ENCODE data around the gene VKORC1L1. TPM values are rescaled to one million over a fixed set of nuclear protein-coding genes. Genes with fewer than 3 reads are reported as not detected.
"Not testable (repeated sequence)": the region's sequence is repeated elsewhere in the genome, so short reads cannot be mapped to it uniquely, and the experiment has no call there.

Gene VKORC1L1
- total RNA-seq, 1 experiment from 2014 or later = 25.3 TPM

DNA sequence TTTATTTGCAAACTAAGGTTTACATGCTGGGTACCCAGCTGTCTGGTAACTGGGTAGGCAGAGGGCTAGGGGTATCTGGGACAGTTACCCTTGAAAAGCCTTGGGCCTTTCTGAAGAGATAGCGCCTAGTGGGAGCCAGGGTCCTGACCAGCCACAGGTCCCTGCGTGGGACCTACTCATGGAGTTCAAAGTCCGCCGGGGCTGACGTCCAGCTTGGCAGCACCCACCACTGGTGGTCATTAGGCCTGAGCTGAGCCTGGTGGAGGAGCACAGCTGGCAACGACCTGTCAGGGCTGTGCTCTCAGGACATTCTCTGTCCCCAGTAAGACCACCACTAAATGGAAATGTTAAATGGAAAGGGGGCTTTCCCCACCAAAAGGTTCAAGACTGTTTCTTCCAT, 89.2 kb downstream of the VKORC1L1 start:
- intact Hi-C loops (cut with micrococcal nuclease; ENCODE audit: unreplicated experiment) = no loop called here
- no peak overlapping the region for H3K27ac Mint-ChIP-seq (ENCODE audit: unreplicated experiment)
- H3K4me3 Mint-ChIP-seq (ENCODE audit: low read depth, unreplicated experiment) = no peak overlapping the region
- H3K36me3 Mint-ChIP-seq (ENCODE audit: insufficient read depth, unreplicated experiment) = peaks cover 17% of the 10 kb centered on the region
- BruUV-seq (replicated peaks) = no TSS peak
- CTCF ChIA-PET = no interaction called here
- H3K4me1 Mint-ChIP-seq (ENCODE audit: low read depth, unreplicated experiment) = no peaks in the 10 kb centered on the region
- no peak for DNase-seq
- TF ChIP-seq, protein P1, sequence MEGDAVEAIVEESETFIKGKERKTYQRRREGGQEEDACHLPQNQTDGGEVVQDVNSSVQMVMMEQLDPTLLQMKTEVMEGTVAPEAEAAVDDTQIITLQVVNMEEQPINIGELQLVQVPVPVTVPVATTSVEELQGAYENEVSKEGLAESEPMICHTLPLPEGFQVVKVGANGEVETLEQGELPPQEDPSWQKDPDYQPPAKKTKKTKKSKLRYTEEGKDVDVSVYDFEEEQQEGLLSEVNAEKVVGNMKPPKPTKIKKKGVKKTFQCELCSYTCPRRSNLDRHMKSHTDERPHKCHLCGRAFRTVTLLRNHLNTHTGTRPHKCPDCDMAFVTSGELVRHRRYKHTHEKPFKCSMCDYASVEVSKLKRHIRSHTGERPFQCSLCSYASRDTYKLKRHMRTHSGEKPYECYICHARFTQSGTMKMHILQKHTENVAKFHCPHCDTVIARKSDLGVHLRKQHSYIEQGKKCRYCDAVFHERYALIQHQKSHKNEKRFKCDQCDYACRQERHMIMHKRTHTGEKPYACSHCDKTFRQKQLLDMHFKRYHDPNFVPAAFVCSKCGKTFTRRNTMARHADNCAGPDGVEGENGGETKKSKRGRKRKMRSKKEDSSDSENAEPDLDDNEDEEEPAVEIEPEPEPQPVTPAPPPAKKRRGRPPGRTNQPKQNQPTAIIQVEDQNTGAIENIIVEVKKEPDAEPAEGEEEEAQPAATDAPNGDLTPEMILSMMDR (IDR thresholded peaks at IDR 0.05; ENCODE audit: unreplicated experiment) = no peak
- H3K27me3 Mint-ChIP-seq (ENCODE audit: unreplicated experiment) = no peaks in the 10 kb centered on the region
- H3K9me3 Mint-ChIP-seq (ENCODE audit: low read depth, unreplicated experiment) = no peaks in the 10 kb centered on the region

DNA sequence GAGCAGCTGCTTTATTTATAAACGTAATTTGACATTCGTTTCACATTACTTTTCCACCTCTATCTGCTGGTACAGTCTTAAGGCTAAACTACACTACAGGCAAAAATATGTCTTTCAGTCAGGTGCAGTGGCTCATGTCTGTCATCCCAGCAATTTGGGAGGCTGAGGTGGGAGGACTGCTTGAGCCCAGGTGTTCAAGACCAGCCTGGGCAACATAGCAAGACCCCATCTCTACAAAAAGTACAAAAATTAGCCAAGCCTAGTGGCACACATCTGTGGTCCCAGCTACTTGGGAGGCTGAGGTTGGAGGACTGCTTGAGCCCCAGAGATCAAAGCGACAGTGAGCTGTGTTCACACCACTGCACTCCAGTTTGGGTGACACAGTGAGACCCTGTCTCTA, 91.8 kb downstream of the VKORC1L1 start:
- DNase-seq; BruUV-seq (replicated peaks); H3K4me1 Mint-ChIP-seq (ENCODE audit: low read depth, unreplicated experiment); CTCF ChIA-PET; H3K27ac Mint-ChIP-seq (ENCODE audit: unreplicated experiment); H3K4me3 Mint-ChIP-seq (ENCODE audit: low read depth, unreplicated experiment); H3K27me3 Mint-ChIP-seq (ENCODE audit: unreplicated experiment); intact Hi-C loops (cut with micrococcal nuclease; ENCODE audit: unreplicated experiment); H3K9me3 Mint-ChIP-seq (ENCODE audit: low read depth, unreplicated experiment): not testable (repeated sequence)
- H3K36me3 Mint-ChIP-seq (ENCODE audit: insufficient read depth, unreplicated experiment) = peaks cover 19% of the 10 kb centered on the region

GRCh38 chr7:65966146-65966545, 93.3 kb downstream of the VKORC1L1 start:
- Mint-ChIP-seq H3K4me3 (ENCODE audit: low read depth, unreplicated experiment) (no peak overlapping the region), H3K27ac (ENCODE audit: unreplicated experiment) (no peak overlapping the region), H3K4me1 (ENCODE audit: low read depth, unreplicated experiment) (no peaks in the 10 kb centered on the region), H3K27me3 (ENCODE audit: unreplicated experiment) (no peaks in the 10 kb centered on the region), H3K9me3 (ENCODE audit: low read depth, unreplicated experiment) (no peaks in the 10 kb centered on the region), H3K36me3 (ENCODE audit: insufficient read depth, unreplicated experiment) (peaks cover 16% of the 10 kb centered on the region)
- CTCF ChIA-PET = no interaction called here
- intact Hi-C loops (cut with micrococcal nuclease; ENCODE audit: unreplicated experiment) = no loop called here
- no TSS peak for BruUV-seq (replicated peaks)
- DNase-seq = no peak
- TF ChIP-seq, protein P1 (IDR thresholded peaks at IDR 0.05; ENCODE audit: unreplicated experiment) = no peak

DNA sequence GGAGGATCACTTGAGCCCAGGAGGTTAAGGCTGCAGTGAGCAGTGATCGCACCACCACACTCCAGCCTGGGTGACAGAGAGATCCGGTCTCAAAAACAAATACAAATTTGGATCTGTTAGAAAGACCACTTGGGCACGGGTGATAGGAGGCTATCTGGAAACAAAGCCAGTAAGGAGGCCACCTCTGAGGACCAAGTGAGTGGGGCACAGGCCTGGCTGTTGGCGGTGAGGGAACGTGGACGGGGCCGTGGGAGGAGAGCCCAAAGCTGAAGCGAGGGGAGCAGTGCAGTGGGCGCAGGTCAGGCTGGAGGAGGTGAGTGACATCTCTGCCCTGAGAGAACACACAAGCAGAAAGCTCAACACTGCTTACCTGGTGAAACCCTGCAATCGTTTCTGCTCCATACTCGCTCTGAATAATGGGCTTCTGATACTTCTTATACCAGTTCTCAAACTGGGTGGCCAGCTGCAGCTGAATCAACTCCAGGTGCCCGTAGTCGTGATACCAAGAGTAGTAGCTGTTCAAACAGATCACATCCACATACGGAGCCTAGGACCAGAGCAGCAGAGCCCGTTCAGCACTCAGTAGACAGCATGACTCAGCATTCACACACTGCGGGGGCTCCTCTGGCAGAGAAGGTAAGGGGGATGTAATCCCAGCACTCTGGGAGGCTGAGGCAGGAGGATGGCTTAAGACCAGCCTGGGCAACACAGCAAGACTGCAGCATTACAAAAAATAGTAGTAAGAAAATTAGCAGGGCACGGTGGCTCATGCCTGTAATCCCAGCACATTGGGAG, 94.7 kb downstream of the VKORC1L1 start:
- no peak overlapping the region for H3K27ac Mint-ChIP-seq (ENCODE audit: unreplicated experiment)
- DNase-seq = no peak
- CTCF ChIA-PET = no interaction called here
- no peaks in the 10 kb centered on the region for H3K27me3 Mint-ChIP-seq (ENCODE audit: unreplicated experiment)
- no TSS peak for BruUV-seq (replicated peaks)
- intact Hi-C loops (cut with micrococcal nuclease; ENCODE audit: unreplicated experiment) = no loop called here
- H3K4me1 Mint-ChIP-seq (ENCODE audit: low read depth, unreplicated experiment) = no peaks in the 10 kb centered on the region
- H3K4me3 Mint-ChIP-seq (ENCODE audit: low read depth, unreplicated experiment) = no peak overlapping the region
- H3K36me3 Mint-ChIP-seq (ENCODE audit: insufficient read depth, unreplicated experiment) = peaks cover 20% of the 10 kb centered on the region
- H3K9me3 Mint-ChIP-seq (ENCODE audit: low read depth, unreplicated experiment) = no peaks in the 10 kb centered on the region
- TF ChIP-seq, protein P1 (IDR thresholded peaks at IDR 0.05; ENCODE audit: unreplicated experiment) = no peak
